Measurements from ENCODE around the gene HPGDS.
A peak's percentile ranks its signal among the peaks of the same experiment; 100 is the strongest.
"Not testable (repeated sequence)": the region's sequence is repeated elsewhere in the genome, so short reads cannot be mapped to it uniquely, and the experiment has no call there.

The HPGDS gene

DNA sequence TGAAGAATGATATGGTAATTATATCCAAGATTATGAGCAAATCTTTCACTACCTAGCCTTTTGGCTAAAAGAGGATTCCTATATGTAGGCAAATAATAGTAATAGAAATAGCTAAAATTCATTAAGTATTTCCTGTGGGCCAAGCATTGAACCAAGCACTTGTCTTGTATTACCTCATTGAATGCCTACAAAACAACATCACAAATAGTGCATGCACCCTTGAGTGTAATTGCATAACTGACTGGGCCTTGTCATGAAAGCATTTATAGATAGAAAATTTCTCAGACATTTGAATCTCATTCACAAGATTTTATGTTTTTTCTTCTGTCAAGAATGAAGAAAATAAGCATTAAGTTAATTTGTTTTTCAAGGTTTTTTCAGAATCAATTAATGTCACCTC is 3.9 kb upstream of the HPGDS start:
- TF ChIP-seq SPI1 (IDR thresholded peaks at IDR 0.05; ENCODE audit: low read depth, low read length), result no peak
- FAIRE-seq (no peak), DNase-seq (ENCODE audit: insufficient read length, low spot score) (no peak)

GRCh38 chr4:94345969-94346368 is 3.3 kb upstream of the HPGDS start:
- TF ChIP-seq POLR2A (IDR thresholded peaks at IDR 0.05; ENCODE audit: low read depth, low read length) (no peak), PAX5 (IDR thresholded peaks at IDR 0.05; ENCODE audit: insufficient read depth, low read length, severe bottlenecking) (no peak), POLR2AphosphoS5 (IDR thresholded peaks at IDR 0.05; ENCODE audit: low read depth, low read length) (no peak), TAF1 (IDR thresholded peaks at IDR 0.05; ENCODE audit: low read depth, low read length) (no peak), SPI1 (IDR thresholded peaks at IDR 0.05; ENCODE audit: low read depth, low read length) (no peak), POU2F2 (IDR thresholded peaks at IDR 0.05; ENCODE audit: low read depth, low read length) (no peak)
- FAIRE-seq (no peak), DNase-seq (ENCODE audit: insufficient read length, low spot score) (no peak)

GRCh38 chr4:94345266-94345665 is 2.6 kb upstream of the HPGDS start:
- DNase-seq (ENCODE audit: insufficient read length, low spot score) (no peak), FAIRE-seq (peak; percentile 77)
- TF ChIP-seq POU2F2 (IDR thresholded peaks at IDR 0.05; ENCODE audit: low read depth, low read length), result no peak
- no peak for TF ChIP-seq SPI1 (IDR thresholded peaks at IDR 0.05; ENCODE audit: low read depth, low read length)
- TF ChIP-seq TAF1 (IDR thresholded peaks at IDR 0.05; ENCODE audit: low read depth, low read length), result no peak
- no peak for TF ChIP-seq POLR2AphosphoS5 (IDR thresholded peaks at IDR 0.05; ENCODE audit: low read depth, low read length)
- no peak for TF ChIP-seq POLR2A (IDR thresholded peaks at IDR 0.05; ENCODE audit: low read depth, low read length)
- no peak for TF ChIP-seq PAX5 (IDR thresholded peaks at IDR 0.05; ENCODE audit: insufficient read depth, low read length, severe bottlenecking)

GRCh38 chr4:94344457-94344856 is 1.8 kb upstream of the HPGDS start:
- DNase-seq (ENCODE audit: insufficient read length, low spot score) (no peak), FAIRE-seq (no peak)
- no peak for TF ChIP-seq TAF1 (IDR thresholded peaks at IDR 0.05; ENCODE audit: low read depth, low read length)
- no peak for TF ChIP-seq SPI1 (IDR thresholded peaks at IDR 0.05; ENCODE audit: low read depth, low read length)
- TF ChIP-seq POU2F2 (IDR thresholded peaks at IDR 0.05; ENCODE audit: low read depth, low read length), result no peak
- TF ChIP-seq PAX5 (IDR thresholded peaks at IDR 0.05; ENCODE audit: insufficient read depth, low read length, severe bottlenecking), result no peak
- TF ChIP-seq POLR2AphosphoS5 (IDR thresholded peaks at IDR 0.05; ENCODE audit: low read depth, low read length), result no peak
- TF ChIP-seq POLR2A (IDR thresholded peaks at IDR 0.05; ENCODE audit: low read depth, low read length), result no peak

DNA sequence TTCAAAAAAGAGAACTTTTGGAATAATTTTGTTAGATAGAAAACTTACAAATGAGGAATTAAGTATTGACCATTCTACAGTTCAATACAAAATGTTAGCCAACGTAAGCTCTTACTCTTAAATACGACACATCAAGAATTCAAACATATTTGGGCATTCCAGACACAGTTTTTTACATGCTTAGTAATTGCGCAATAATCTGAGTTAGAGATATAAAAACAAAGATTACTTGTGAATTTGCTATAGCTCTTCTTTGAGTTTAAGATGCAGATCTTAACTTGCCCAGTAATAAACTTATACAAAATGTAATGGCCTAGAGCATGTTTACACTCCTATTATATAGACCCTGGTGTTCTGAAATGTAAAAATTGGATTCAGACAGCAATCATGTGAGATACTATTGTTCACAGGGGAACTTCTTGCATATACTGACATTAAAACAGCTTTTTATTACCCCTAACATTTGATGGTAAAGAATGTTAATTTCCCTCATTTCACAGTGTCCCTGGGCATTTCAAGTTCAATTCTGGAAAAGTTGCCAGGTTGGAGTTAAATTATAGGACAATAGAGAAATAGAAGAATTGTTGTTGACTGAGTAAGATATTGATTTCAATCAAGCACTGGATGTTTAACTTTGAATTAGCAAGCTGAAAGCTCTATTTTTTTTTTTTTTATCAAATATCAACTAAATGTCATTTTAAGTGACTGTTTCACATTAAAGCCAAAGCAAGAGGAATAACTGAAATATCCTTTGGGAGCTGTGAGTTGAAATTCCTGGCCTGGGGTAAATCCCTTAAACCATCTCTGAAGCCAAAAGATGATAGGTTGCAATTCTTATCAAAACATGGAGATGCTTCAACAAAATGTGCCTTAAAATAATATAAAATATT is 910 bp downstream of the HPGDS start:
- DNase-seq (ENCODE audit: insufficient read length, low spot score) (no peak), FAIRE-seq (no peak)
- TF ChIP-seq POLR2A (IDR thresholded peaks at IDR 0.05; ENCODE audit: low read depth, low read length) (no peak), TAF1 (IDR thresholded peaks at IDR 0.05; ENCODE audit: low read depth, low read length) (no peak), PAX5 (IDR thresholded peaks at IDR 0.05; ENCODE audit: insufficient read depth, low read length, severe bottlenecking) (no peak), POU2F2 (IDR thresholded peaks at IDR 0.05; ENCODE audit: low read depth, low read length) (no peak), SPI1 (IDR thresholded peaks at IDR 0.05; ENCODE audit: low read depth, low read length) (no peak), POLR2AphosphoS5 (IDR thresholded peaks at IDR 0.05; ENCODE audit: low read depth, low read length) (no peak)

DNA sequence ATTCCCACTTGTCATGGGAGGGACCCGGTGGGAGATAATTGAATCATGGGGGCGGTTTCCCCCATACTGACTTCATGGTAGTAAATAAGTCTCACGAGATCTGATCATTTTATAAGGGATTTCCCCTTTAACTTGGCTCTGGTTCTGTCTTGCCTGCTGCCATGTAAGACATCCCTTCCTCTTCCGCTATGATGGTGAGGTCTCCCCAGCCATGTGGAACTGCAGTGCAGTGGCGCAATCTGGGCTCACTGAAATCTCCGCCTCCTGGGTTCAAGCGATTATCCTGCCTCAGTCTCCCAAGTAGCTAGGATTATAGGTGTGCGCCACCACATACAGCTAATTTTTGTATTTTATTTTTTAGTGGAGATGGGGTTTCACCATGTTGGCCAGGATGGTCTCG is 2.9 kb downstream of the HPGDS start:
- no peak for FAIRE-seq

DNA sequence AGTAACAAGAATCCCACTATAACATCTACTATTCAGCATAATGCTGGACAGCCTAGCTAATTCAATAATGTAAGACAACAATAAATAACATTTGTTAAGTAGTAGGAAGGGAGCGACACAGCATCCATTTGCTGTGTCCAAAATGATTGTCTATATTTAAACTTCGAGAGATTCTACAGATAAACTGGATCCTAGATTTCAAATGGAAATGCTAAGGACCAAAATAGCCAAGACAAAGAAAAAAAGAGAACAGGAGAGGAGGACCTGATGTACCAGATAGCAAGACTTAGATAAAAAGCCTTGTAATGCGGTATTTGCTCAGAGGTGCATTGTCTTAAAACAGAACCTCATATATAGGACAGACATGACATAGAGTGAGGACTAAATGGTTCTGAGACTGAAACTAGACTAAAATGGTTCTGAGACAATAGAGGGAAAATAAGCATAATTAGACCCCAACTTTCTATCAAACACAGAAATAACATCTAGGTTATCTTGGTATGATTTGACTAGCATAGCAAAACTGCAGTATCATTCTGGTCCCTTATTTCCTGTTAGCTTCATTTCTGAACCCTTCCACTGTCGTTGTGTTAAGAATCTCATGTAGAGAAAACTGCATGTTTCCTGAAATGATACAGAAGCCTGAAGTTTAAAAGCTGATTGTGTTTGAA is 3.8 kb downstream of the HPGDS start:
- FAIRE-seq (peak; percentile 86), DNase-seq (ENCODE audit: insufficient read length, low spot score) (no peak)
- no peak for TF ChIP-seq POU2F2 (IDR thresholded peaks at IDR 0.05; ENCODE audit: low read depth, low read length)
- TF ChIP-seq SPI1 (IDR thresholded peaks at IDR 0.05; ENCODE audit: low read depth, low read length), result no peak
- TF ChIP-seq TAF1 (IDR thresholded peaks at IDR 0.05; ENCODE audit: low read depth, low read length), result no peak
- TF ChIP-seq POLR2AphosphoS5 (IDR thresholded peaks at IDR 0.05; ENCODE audit: low read depth, low read length), result no peak
- no peak for TF ChIP-seq POLR2A (IDR thresholded peaks at IDR 0.05; ENCODE audit: low read depth, low read length)
- no peak for TF ChIP-seq PAX5 (IDR thresholded peaks at IDR 0.05; ENCODE audit: insufficient read depth, low read length, severe bottlenecking)

More for the DNA sequence above, 2.9 kb downstream of the HPGDS start:
- no peak for TF ChIP-seq POLR2A (IDR thresholded peaks at IDR 0.05; ENCODE audit: low read depth, low read length)
- no peak for TF ChIP-seq POU2F2 (IDR thresholded peaks at IDR 0.05; ENCODE audit: low read depth, low read length)
- no peak for TF ChIP-seq POLR2AphosphoS5 (IDR thresholded peaks at IDR 0.05; ENCODE audit: low read depth, low read length)
- TF ChIP-seq SPI1 (IDR thresholded peaks at IDR 0.05; ENCODE audit: low read depth, low read length), result no peak
- TF ChIP-seq TAF1 (IDR thresholded peaks at IDR 0.05; ENCODE audit: low read depth, low read length), result no peak
- no peak for TF ChIP-seq PAX5 (IDR thresholded peaks at IDR 0.05; ENCODE audit: insufficient read depth, low read length, severe bottlenecking)
- no peak for DNase-seq (ENCODE audit: insufficient read length, low spot score)

DNA sequence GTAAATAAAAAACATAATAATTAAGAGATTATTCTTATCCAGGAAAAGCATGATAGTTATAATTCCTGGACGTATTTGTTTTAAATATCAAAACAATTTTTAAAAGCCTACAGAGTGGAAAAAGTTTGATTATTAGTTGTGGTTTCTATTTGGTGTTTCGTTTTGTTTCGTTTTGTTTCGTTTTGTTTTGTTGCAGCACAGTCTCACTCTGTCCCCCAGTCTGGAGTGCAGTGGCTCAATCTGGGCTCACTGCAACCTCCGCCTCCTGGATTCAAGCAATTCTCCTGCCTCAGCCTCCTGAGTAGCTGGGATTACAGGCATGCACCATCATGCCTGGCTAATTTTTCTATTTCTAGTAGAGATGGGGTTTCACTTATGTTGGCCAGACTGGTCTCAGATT is 5.8 kb downstream of the HPGDS start:
- not testable (repeated sequence) for DNase-seq (ENCODE audit: insufficient read length, low spot score); FAIRE-seq

DNA sequence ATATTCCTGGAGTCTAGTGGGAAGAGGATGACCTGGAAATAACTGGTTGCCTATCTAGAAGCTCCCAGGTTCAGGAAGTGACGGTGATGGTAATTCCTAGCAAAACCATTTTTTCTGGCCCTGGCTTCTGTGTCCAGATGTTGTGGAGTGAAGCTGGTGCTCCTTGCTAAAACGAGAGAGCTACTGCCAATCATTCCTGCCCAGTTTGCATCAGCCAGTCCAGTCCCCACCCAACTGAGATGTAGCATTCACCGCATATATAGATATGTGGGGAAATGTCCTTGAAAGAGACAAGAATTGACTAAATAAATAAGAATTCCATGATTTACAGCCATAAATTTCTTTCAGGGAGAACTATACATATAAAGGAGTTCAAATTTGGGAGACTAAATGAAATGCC is 6.3 kb downstream of the HPGDS start:
- no peak for DNase-seq (ENCODE audit: insufficient read length, low spot score)
- no peak for FAIRE-seq
- TF ChIP-seq POLR2AphosphoS5 (IDR thresholded peaks at IDR 0.05; ENCODE audit: low read depth, low read length), result no peak
- TF ChIP-seq SPI1 (IDR thresholded peaks at IDR 0.05; ENCODE audit: low read depth, low read length), result no peak
- no peak for TF ChIP-seq TAF1 (IDR thresholded peaks at IDR 0.05; ENCODE audit: low read depth, low read length)
- no peak for TF ChIP-seq PAX5 (IDR thresholded peaks at IDR 0.05; ENCODE audit: insufficient read depth, low read length, severe bottlenecking)
- TF ChIP-seq POLR2A (IDR thresholded peaks at IDR 0.05; ENCODE audit: low read depth, low read length), result no peak
- TF ChIP-seq POU2F2 (IDR thresholded peaks at IDR 0.05; ENCODE audit: low read depth, low read length), result no peak

DNA sequence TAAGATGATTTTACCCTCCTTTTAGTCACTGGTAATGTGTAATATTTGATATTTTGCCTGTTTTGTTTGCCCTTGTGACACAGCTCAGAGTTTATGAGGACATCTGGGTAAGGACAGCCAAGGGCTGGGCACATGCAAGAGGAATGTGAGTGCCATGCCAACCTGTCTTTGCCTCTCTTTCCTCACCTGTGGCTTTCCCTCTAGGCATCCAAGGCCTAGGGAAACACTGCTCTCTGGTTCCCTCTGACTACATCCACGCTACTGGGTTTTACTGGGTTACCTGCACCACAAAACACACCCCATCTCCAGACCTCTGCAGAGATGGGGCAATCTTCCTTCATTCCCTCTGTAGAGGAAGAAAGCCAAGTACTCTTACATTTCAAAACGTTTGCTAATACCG is 7.7 kb downstream of the HPGDS start:
- FAIRE-seq, result no peak
- no peak for DNase-seq (ENCODE audit: insufficient read length, low spot score)
- TF ChIP-seq POLR2AphosphoS5 (IDR thresholded peaks at IDR 0.05; ENCODE audit: low read depth, low read length) (no peak), TAF1 (IDR thresholded peaks at IDR 0.05; ENCODE audit: low read depth, low read length) (no peak), PAX5 (IDR thresholded peaks at IDR 0.05; ENCODE audit: insufficient read depth, low read length, severe bottlenecking) (no peak), POU2F2 (IDR thresholded peaks at IDR 0.05; ENCODE audit: low read depth, low read length) (no peak), SPI1 (IDR thresholded peaks at IDR 0.05; ENCODE audit: low read depth, low read length) (no peak), POLR2A (IDR thresholded peaks at IDR 0.05; ENCODE audit: low read depth, low read length) (no peak)
